Progenitor cell of endocrine pancreas (in vitro differentiated cells): ENCODE results near the gene SLC22A16. TPM values are rescaled to one million over a fixed set of nuclear protein-coding genes. Genes with fewer than 3 reads are reported as not detected.

Experiments used
- DNase-seq: peaks from one replicate; pipeline ENCODE4 v3.0.0; 2021; ENCODE audit warnings: low spot score; ENCODE audit not compliant: unreplicated experiment
- H3K27ac Mint-ChIP-seq: 2 replicates; pipeline ENCODE4 v1.8.0; 2021; ENCODE audit warnings: mild to moderate bottlenecking, moderate library complexity, mixed read lengths
- H3K27me3 Mint-ChIP-seq: 2 replicates; pipeline ENCODE4 v1.8.0; 2021; ENCODE audit warnings: mixed read lengths
- H3K36me3 Mint-ChIP-seq: 2 replicates; pipeline ENCODE4 v1.8.0; 2022; ENCODE audit warnings: mixed read lengths; ENCODE audit not compliant: insufficient read depth
- H3K4me1 Mint-ChIP-seq: 2 replicates; pipeline ENCODE4 v1.8.0; 2021; ENCODE audit warnings: low read depth, mixed read lengths
- H3K4me3 Mint-ChIP-seq: 2 replicates; pipeline ENCODE4 v1.8.0; 2021; ENCODE audit warnings: low read depth, mild to moderate bottlenecking, moderate library complexity, mixed read lengths
- H3K9me3 Mint-ChIP-seq: 2 replicates; pipeline ENCODE4 v1.8.0; 2021; ENCODE audit warnings: low read depth, mixed read lengths
- total RNA-seq: library from RNA; stranded (reverse); gene quantifications from 2 replicates; pipeline ENCODE4 v1.2.1, GENCODE V29; 2021
- TF ChIP-seq, protein P1 (sequence below): fragments of 200-600 bp; sonication (generic); IDR thresholded peaks from one replicate; pipeline ENCODE4 v1.5.0; 2021; ENCODE audit warnings: antibody characterized with exemption, mild to moderate bottlenecking; ENCODE audit not compliant: unreplicated experiment

Gene SLC22A16
- total RNA-seq, 1 donor from 2014 or later: not detected

DNA sequence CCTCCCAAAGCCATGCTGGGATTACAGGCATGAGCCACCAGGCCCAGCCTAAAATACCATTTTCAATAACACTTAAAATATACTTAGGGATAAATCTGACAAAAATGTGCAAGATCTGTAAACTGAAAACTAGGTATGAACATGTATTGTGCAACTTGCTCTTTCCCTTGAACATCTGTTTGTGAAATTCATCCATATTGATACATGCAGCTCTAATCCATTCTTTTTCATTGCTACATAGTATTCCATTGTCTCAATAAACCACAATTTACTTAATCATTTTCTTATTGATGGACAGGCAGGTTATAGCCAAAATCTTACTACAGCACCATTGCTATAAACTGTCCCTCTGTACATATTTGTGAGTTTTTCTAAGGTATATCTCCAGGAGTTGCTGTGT lies 4.7 kb upstream of the SLC22A16 start:
- Mint-ChIP-seq H3K4me1 (no peaks in the 10 kb centered on the region), H3K36me3 (peaks cover 1% of the 10 kb centered on the region), H3K27me3 (no peaks in the 10 kb centered on the region)

DNA sequence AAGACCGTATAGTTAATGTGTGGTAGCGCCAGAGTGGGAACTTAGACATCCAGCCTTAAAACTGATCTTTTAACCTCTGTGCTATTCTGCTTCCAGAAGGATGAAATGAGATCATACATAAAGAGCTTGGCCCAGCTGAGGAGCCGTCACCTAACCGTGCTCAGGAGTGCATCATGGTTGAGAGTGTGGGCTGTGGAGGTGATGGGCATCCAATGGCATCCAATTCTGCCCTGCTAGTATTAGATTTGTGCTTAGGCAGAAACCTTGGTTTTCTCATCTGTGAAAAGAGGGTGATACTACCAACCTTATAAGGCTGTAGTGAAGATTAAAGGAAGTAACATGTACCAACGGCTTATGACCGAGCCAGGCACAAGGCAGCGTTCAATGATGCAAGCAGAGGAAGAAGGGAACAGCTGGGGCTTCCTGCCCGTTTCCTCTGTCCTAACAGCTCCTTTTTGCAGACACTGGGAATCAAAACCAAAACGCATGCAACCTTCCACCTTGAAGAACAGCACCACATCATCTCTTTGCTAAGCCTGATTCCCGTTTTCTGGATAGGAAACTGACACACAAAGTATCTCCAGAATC lies 1.3 kb downstream of the SLC22A16 start:
- Mint-ChIP-seq H3K9me3 (no peaks in the 10 kb centered on the region), H3K4me3 (no peak overlapping the region), H3K36me3 (no peaks in the 10 kb centered on the region), H3K27me3 (no peaks in the 10 kb centered on the region), H3K4me1 (no peaks in the 10 kb centered on the region), H3K27ac (no peak overlapping the region)
- TF ChIP-seq, protein P1, sequence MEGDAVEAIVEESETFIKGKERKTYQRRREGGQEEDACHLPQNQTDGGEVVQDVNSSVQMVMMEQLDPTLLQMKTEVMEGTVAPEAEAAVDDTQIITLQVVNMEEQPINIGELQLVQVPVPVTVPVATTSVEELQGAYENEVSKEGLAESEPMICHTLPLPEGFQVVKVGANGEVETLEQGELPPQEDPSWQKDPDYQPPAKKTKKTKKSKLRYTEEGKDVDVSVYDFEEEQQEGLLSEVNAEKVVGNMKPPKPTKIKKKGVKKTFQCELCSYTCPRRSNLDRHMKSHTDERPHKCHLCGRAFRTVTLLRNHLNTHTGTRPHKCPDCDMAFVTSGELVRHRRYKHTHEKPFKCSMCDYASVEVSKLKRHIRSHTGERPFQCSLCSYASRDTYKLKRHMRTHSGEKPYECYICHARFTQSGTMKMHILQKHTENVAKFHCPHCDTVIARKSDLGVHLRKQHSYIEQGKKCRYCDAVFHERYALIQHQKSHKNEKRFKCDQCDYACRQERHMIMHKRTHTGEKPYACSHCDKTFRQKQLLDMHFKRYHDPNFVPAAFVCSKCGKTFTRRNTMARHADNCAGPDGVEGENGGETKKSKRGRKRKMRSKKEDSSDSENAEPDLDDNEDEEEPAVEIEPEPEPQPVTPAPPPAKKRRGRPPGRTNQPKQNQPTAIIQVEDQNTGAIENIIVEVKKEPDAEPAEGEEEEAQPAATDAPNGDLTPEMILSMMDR: no peak
- no peak for DNase-seq

More for the DNA sequence above, 4.7 kb upstream of the SLC22A16 start:
- no peak for DNase-seq
- no peak overlapping the region for H3K4me3 Mint-ChIP-seq
- no peak overlapping the region for H3K27ac Mint-ChIP-seq
- TF ChIP-seq, protein P1: no peak
- peaks cover 11% of the 10 kb centered on the region for H3K9me3 Mint-ChIP-seq

DNA sequence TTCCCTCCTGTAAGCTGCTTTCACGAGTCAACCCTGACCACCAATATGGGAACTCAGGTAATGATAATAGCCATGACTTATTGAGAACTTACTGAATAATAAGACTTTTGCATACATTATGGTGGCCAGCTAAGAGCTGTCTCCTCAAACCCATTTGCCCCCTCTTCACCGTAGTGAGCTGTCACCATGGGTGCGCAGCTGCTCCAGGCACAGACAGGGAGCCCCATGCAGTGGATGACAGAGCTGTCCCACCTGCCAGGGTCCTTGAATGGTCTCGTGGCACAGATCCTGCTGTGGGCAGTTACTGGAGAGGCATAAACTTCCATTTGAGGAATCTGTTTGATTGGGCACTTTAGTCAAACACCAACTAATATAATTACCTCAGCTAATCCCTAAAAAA lies 1.9 kb downstream of the SLC22A16 start:
- Mint-ChIP-seq H3K4me1 (no peaks in the 10 kb centered on the region), H3K9me3 (no peaks in the 10 kb centered on the region), H3K27ac (no peak overlapping the region), H3K36me3 (no peaks in the 10 kb centered on the region), H3K4me3 (no peak overlapping the region), H3K27me3 (no peaks in the 10 kb centered on the region)
- TF ChIP-seq, protein P1: no peak
- DNase-seq: no peak

DNA sequence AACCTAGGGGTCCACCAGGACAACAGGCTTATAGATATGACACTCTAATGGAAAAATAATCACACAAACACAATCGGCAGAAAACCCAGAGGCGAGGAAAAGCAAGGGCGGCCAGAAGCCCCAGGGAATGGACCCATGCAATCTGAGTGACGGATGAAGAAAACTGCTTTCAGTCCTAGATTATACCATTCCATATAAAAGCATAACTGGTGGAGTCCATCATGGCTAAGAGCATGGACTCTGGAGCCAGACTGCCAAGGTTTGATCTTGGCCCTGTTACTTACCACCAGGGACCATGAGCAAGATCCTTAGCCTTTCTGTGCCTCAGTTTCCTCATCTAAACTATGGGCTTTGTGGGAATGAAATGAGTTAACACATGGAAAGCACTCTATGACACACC lies 3.7 kb downstream of the SLC22A16 start:
- Mint-ChIP-seq H3K9me3 (no peaks in the 10 kb centered on the region), H3K27me3 (no peaks in the 10 kb centered on the region), H3K4me1 (no peaks in the 10 kb centered on the region), H3K27ac (no peak overlapping the region), H3K4me3 (no peak overlapping the region), H3K36me3 (no peaks in the 10 kb centered on the region)
- TF ChIP-seq, protein P1: no peak
- DNase-seq: no peak

DNA sequence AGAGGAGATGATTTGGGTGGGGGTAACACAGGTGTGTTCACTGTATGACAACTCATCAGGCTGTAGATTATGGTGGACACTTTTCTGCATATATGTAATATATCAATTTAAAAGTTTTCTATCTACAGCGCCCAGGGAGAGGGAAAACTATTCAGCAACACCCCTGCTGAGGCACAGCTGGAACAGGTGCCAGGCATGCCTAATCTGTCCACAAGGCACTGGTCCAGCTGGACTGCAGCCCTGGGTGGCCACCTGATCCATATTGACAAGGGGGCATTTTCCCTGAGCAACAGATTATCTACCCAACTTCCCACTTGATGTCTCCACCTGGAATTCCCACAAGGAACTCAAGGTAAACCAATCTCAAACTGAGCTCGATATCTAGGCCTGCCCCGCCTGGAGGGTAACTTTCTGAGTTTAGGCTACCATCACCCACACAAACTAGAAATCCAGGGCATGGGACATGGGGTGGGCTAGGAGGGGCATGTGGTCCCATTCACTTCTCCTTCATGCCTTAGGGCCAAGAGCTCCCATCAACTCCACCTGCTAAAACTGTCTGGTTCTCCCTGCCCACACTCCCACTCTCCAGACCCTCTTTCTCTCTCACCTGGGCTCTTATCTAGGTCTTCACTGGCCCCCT lies 4.6 kb downstream of the SLC22A16 start:
- TF ChIP-seq, protein P1: no peak
- DNase-seq: no peak
- Mint-ChIP-seq H3K9me3 (peaks cover 3% of the 10 kb centered on the region), H3K36me3 (no peaks in the 10 kb centered on the region), H3K4me3 (no peak overlapping the region), H3K4me1 (no peaks in the 10 kb centered on the region), H3K27ac (no peak overlapping the region), H3K27me3 (no peaks in the 10 kb centered on the region)
